Osteocyte (in vitro differentiated cells): ENCODE measurements around the gene ZFR. TPM values are rescaled to one million over a fixed set of nuclear protein-coding genes. Genes with fewer than 3 reads are reported as not detected.
"Not testable (repeated sequence)": the region's sequence is repeated elsewhere in the genome, so short reads cannot be mapped to it uniquely, and the experiment has no call there.

Experiments
- DNase-seq: peaks from one replicate; pipeline ENCODE4 v3.0.0; 2021; ENCODE audit warnings: mixed read lengths; ENCODE audit not compliant: unreplicated experiment; ENCODE audit errors: extremely low spot score
- H3K27ac Mint-ChIP-seq: one replicate; pipeline ENCODE4 v1.8.0; 2021; ENCODE audit warnings: mild to moderate bottlenecking, mixed read lengths; ENCODE audit not compliant: unreplicated experiment
- H3K27me3 Mint-ChIP-seq: one replicate; pipeline ENCODE4 v1.8.0; 2021; ENCODE audit warnings: mixed read lengths; ENCODE audit not compliant: unreplicated experiment
- H3K36me3 Mint-ChIP-seq: one replicate; pipeline ENCODE4 v1.8.0; 2021; ENCODE audit warnings: mixed read lengths; ENCODE audit not compliant: unreplicated experiment
- H3K4me1 Mint-ChIP-seq: one replicate; pipeline ENCODE4 v1.8.0; 2021; ENCODE audit warnings: mixed read lengths; ENCODE audit not compliant: unreplicated experiment
- H3K4me3 Mint-ChIP-seq: one replicate; pipeline ENCODE4 v1.8.0; 2021; ENCODE audit warnings: mild to moderate bottlenecking, moderate library complexity, mixed read lengths; ENCODE audit not compliant: unreplicated experiment
- H3K9me3 Mint-ChIP-seq: one replicate; pipeline ENCODE4 v1.8.0; 2021; ENCODE audit warnings: mixed read lengths; ENCODE audit not compliant: unreplicated experiment
- CTCF ChIP-seq: fragments of 200-600 bp; sonication (generic); IDR thresholded peaks from 2 replicates; pipeline ENCODE4 v1.5.0; 2021; ENCODE audit warnings: antibody characterized with exemption, mild to moderate bottlenecking, moderate library complexity
- total RNA-seq: library from RNA; stranded (reverse); gene quantifications from 2 replicates; pipeline ENCODE4 v1.2.1, GENCODE V29; 2021

ZFR gene
- total RNA-seq, 1 donor from 2014 or later, result 87.1 TPM

- H3K9me3 Mint-ChIP-seq, result no peaks in the 10 kb centered on the region
- peaks cover 2% of the 10 kb centered on the region for H3K4me1 Mint-ChIP-seq
- no peak overlapping the region for H3K4me3 Mint-ChIP-seq
- no peak for TF ChIP-seq CTCF
- H3K36me3 Mint-ChIP-seq, result peaks cover 51% of the 10 kb centered on the region
- DNase-seq, result no peak
- H3K27ac Mint-ChIP-seq, result no peak overlapping the region
- no peaks in the 10 kb centered on the region for H3K27me3 Mint-ChIP-seq
Measured at GRCh38 chr5:32403760-32404159, 40.8 kb downstream of the ZFR start.

GRCh38 chr5:32400401-32400800, 44.1 kb downstream of the ZFR start:
- Mint-ChIP-seq H3K27me3 (no peaks in the 10 kb centered on the region), H3K36me3 (peaks cover 53% of the 10 kb centered on the region), H3K27ac (no peak overlapping the region), H3K9me3 (no peaks in the 10 kb centered on the region), H3K4me1 (peaks cover 2% of the 10 kb centered on the region), H3K4me3 (no peak overlapping the region)
- no peak for TF ChIP-seq CTCF
- no peak for DNase-seq

GRCh38 chr5:32398754-32399153, 45.8 kb downstream of the ZFR start:
- H3K27ac Mint-ChIP-seq, H3K4me1 Mint-ChIP-seq, DNase-seq, H3K4me3 Mint-ChIP-seq, H3K27me3 Mint-ChIP-seq, H3K9me3 Mint-ChIP-seq: not testable (repeated sequence)
- peaks cover 53% of the 10 kb centered on the region for H3K36me3 Mint-ChIP-seq

GRCh38 chr5:32394981-32395380, 49.6 kb downstream of the ZFR start:
- H3K9me3 Mint-ChIP-seq, result no peaks in the 10 kb centered on the region
- no peak overlapping the region for H3K4me3 Mint-ChIP-seq
- peaks cover 40% of the 10 kb centered on the region for H3K36me3 Mint-ChIP-seq
- no peak overlapping the region for H3K27ac Mint-ChIP-seq
- H3K4me1 Mint-ChIP-seq, result no peaks in the 10 kb centered on the region
- H3K27me3 Mint-ChIP-seq, result no peaks in the 10 kb centered on the region
- TF ChIP-seq CTCF, result no peak
- DNase-seq, result no peak

- H3K4me1 Mint-ChIP-seq, result no peaks in the 10 kb centered on the region
- no peak overlapping the region for H3K27ac Mint-ChIP-seq
- H3K9me3 Mint-ChIP-seq, result no peaks in the 10 kb centered on the region
- TF ChIP-seq CTCF, result no peak
- H3K4me3 Mint-ChIP-seq, result no peak overlapping the region
- no peaks in the 10 kb centered on the region for H3K27me3 Mint-ChIP-seq
- DNase-seq, result no peak
- H3K36me3 Mint-ChIP-seq, result peaks cover 39% of the 10 kb centered on the region
Measured at GRCh38 chr5:32392039-32392438, 52.5 kb downstream of the ZFR start.
